Activated naive CD8-positive, alpha-beta T cell treated with anti-CD3 and anti-CD28 coated beads, Interleukin-2, amount 10 ng/mL, durations not matched to agents 7 days and 5 days (primary cell): ENCODE data around the gene ASIC2. TPM values are rescaled to one million over a fixed set of nuclear protein-coding genes. Genes with fewer than 3 reads are reported as not detected.

Experiments
- ATAC-seq: fragments of 150-1000 bp; cut with Tn5 transposase; one replicate; pipeline ENCODE4 v1.10.0; 2021; ENCODE audit warnings: low read depth, moderate library complexity
- POLR2A ChIA-PET: fragments of 350-600 bp; sonication (Branson Sonifier 250); formaldehyde crosslinking; loops from one replicate; lab custom pipeline; 2021; ENCODE audit warnings: antibody characterized with exemption; lab: Charles Lee
- DNase-seq: peaks from one replicate; pipeline ENCODE4 v3.0.0; 2021
- H3K27ac Mint-ChIP-seq: one replicate; pipeline ENCODE4 v1.8.0; 2022; ENCODE audit warnings: mild to moderate bottlenecking, mixed read lengths
- H3K27me3 Mint-ChIP-seq: one replicate; pipeline ENCODE4 v1.8.0; 2022; ENCODE audit warnings: mild to moderate bottlenecking, moderate library complexity, mixed read lengths
- H3K36me3 Mint-ChIP-seq: one replicate; pipeline ENCODE4 v1.8.0; 2021; ENCODE audit warnings: mild to moderate bottlenecking, mixed read lengths
- H3K4me1 Mint-ChIP-seq: one replicate; pipeline ENCODE4 v1.8.0; 2021; ENCODE audit warnings: mixed read lengths
- H3K4me3 Mint-ChIP-seq: one replicate; pipeline ENCODE4 v1.8.0; 2022; ENCODE audit warnings: mild to moderate bottlenecking, moderate library complexity, mixed read lengths
- H3K9me3 Mint-ChIP-seq: one replicate; pipeline ENCODE4 v1.8.0; 2021; ENCODE audit warnings: mixed read lengths
- total RNA-seq, 2 experiments: library from RNA; stranded (reverse); gene quantifications; one replicate each; pipeline ENCODE4 v1.2.3, GENCODE V29; 2021

The ASIC2 gene
- total RNA-seq, 2 experiments from 2014 or later = not detected

DNA sequence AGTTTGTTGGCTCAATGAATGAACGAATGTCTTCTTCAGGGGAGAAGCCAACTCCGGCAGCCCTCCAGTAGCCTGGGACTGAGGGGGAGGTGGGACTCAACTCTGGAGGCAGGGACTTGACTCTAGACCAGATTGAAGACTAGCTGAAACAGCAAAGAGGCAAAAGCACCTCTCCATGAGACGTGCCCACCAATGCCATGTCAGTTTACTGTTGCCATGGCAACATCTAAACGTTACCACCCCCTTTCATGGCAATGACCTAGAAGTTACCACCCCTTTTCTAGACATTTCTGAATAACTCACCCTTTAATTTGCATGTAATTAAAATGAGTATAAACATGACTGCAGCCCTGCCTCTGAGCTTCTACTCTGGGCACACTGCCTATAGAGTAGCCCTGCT, 91.8 kb downstream of the ASIC2 start:
- ATAC-seq (no peak), DNase-seq (no peak)
- peaks cover 2% of the 10 kb centered on the region for H3K27me3 Mint-ChIP-seq
- POLR2A ChIA-PET = no interaction called here
- H3K36me3 Mint-ChIP-seq = no peaks in the 10 kb centered on the region
- H3K4me3 Mint-ChIP-seq = no peak overlapping the region
- no peaks in the 10 kb centered on the region for H3K9me3 Mint-ChIP-seq
- no peak overlapping the region for H3K27ac Mint-ChIP-seq
- H3K4me1 Mint-ChIP-seq = no peaks in the 10 kb centered on the region

- no peaks in the 10 kb centered on the region for H3K9me3 Mint-ChIP-seq
- H3K27me3 Mint-ChIP-seq = peaks cover 2% of the 10 kb centered on the region
- no peaks in the 10 kb centered on the region for H3K36me3 Mint-ChIP-seq
- no peaks in the 10 kb centered on the region for H3K4me1 Mint-ChIP-seq
- H3K4me3 Mint-ChIP-seq = no peak overlapping the region
- ATAC-seq = no peak
- H3K27ac Mint-ChIP-seq = no peak overlapping the region
- no peak for DNase-seq
- POLR2A ChIA-PET = no interaction called here
Observed at GRCh38 chr17:33200587-33200986, 92.5 kb downstream of the ASIC2 start.

- ATAC-seq (no peak), DNase-seq (no peak)
- no peaks in the 10 kb centered on the region for H3K36me3 Mint-ChIP-seq
- H3K4me1 Mint-ChIP-seq = no peaks in the 10 kb centered on the region
- POLR2A ChIA-PET = no interaction called here
- H3K27me3 Mint-ChIP-seq = peaks cover 2% of the 10 kb centered on the region
- no peak overlapping the region for H3K27ac Mint-ChIP-seq
- no peak overlapping the region for H3K4me3 Mint-ChIP-seq
- no peaks in the 10 kb centered on the region for H3K9me3 Mint-ChIP-seq
Observed at GRCh38 chr17:33199571-33200510, 93.3 kb downstream of the ASIC2 start.

GRCh38 chr17:33198954-33199353, 94.1 kb downstream of the ASIC2 start:
- H3K27ac Mint-ChIP-seq = no peak overlapping the region
- DNase-seq = no peak
- peaks cover 2% of the 10 kb centered on the region for H3K27me3 Mint-ChIP-seq
- H3K4me1 Mint-ChIP-seq = no peaks in the 10 kb centered on the region
- no peak overlapping the region for H3K4me3 Mint-ChIP-seq
- POLR2A ChIA-PET = no interaction called here
- H3K36me3 Mint-ChIP-seq = no peaks in the 10 kb centered on the region
- ATAC-seq = no peak
- no peaks in the 10 kb centered on the region for H3K9me3 Mint-ChIP-seq

DNA sequence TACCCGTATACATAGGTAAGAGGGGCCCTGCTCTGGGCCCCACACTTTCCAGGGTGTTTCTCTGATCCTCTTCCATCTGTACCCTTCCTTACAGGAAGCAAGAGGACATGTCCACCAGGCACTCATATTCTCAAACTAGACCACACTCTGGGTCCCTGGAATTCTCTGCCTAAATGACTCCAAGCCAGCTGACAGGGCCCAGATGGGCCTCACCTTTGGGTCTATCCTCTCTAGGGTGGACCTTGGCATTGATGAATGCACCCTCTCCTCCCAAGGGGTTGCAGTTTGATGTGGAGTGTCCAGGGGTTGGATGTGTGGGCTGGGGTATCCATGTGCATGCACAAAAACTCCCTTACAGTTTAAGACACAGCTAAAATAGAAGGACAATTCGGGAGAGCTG, 95.8 kb downstream of the ASIC2 start:
- Mint-ChIP-seq H3K4me1 (no peaks in the 10 kb centered on the region), H3K27me3 (peaks cover 7% of the 10 kb centered on the region), H3K36me3 (no peaks in the 10 kb centered on the region), H3K27ac (no peak overlapping the region), H3K4me3 (no peak overlapping the region), H3K9me3 (no peaks in the 10 kb centered on the region)
- DNase-seq = no peak
- no peak for ATAC-seq
- POLR2A ChIA-PET = no interaction called here

DNA sequence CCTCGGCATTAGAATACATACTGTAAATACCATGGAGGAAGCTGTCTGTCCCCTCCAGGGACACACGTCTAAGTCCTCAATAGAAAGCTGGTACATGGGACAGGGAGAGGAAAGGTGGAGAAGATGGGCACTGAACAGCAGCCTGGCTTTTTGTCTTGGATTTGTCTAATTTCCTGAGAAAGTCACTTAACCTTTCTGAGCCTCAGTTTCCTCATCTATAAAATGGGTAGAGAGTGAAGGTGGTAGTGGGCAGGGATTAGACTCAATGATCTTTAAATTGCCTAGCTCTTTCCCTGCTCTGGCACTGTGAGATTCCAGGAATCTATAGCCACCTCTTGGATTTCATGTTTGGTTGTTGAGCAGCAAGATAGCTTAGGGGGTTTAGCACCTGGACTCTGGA, 96.2 kb downstream of the ASIC2 start:
- Mint-ChIP-seq H3K9me3 (no peaks in the 10 kb centered on the region), H3K4me1 (no peaks in the 10 kb centered on the region), H3K27me3 (peaks cover 8% of the 10 kb centered on the region), H3K4me3 (no peak overlapping the region), H3K27ac (no peak overlapping the region), H3K36me3 (no peaks in the 10 kb centered on the region)
- POLR2A ChIA-PET = no interaction called here
- no peak for ATAC-seq
- no peak for DNase-seq

- Mint-ChIP-seq H3K36me3 (no peaks in the 10 kb centered on the region), H3K27me3 (peaks cover 13% of the 10 kb centered on the region), H3K4me1 (no peaks in the 10 kb centered on the region), H3K4me3 (no peak overlapping the region), H3K9me3 (no peaks in the 10 kb centered on the region), H3K27ac (no peak overlapping the region)
- POLR2A ChIA-PET = no interaction called here
- ATAC-seq (no peak), DNase-seq (no peak)
Observed at GRCh38 chr17:33192951-33193911, 99.9 kb downstream of the ASIC2 start.

DNA sequence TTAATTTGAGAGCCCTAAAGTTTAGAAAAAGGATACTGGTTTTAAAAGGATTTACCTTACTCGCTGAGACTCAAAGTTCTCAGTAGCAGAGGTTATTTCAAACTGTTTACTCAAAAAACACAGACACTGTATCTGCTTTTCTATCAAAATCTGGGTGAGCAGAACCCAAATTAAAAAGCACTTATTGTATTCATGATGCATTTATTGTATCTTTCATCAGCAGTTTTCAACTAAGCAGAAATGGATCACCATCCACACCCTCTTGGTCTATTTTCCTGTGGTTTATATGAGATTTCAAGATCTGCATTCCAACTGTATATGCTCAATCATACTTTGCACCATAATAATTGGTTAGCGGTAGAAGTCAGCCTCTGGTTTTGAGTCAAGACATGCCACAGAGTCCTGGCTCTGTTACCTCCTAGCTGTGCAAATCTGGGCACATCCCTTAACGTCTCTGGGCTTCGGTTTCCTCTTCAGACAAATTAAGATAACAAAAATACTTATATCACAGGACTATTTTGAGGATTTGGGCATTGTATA, 109.5 kb downstream of the ASIC2 start:
- ATAC-seq = no peak

GRCh38 chr17:33179151-33179550, 113.9 kb downstream of the ASIC2 start:
- POLR2A ChIA-PET = no interaction called here
- no peaks in the 10 kb centered on the region for H3K36me3 Mint-ChIP-seq
- H3K9me3 Mint-ChIP-seq = no peaks in the 10 kb centered on the region
- H3K27ac Mint-ChIP-seq = no peak overlapping the region
- H3K27me3 Mint-ChIP-seq = peaks cover 13% of the 10 kb centered on the region
- no peak overlapping the region for H3K4me3 Mint-ChIP-seq
- H3K4me1 Mint-ChIP-seq = no peaks in the 10 kb centered on the region
- ATAC-seq (no peak), DNase-seq (no peak)

More for the DNA sequence above, 109.5 kb downstream of the ASIC2 start:
- no peak overlapping the region for H3K4me3 Mint-ChIP-seq
- no peaks in the 10 kb centered on the region for H3K4me1 Mint-ChIP-seq
- H3K9me3 Mint-ChIP-seq = no peaks in the 10 kb centered on the region
- no peaks in the 10 kb centered on the region for H3K36me3 Mint-ChIP-seq
- DNase-seq = no peak
- peaks cover 22% of the 10 kb centered on the region for H3K27me3 Mint-ChIP-seq
- H3K27ac Mint-ChIP-seq = no peak overlapping the region
- POLR2A ChIA-PET = no interaction called here

- DNase-seq (no peak), ATAC-seq (no peak)
- POLR2A ChIA-PET = no interaction called here
- H3K4me3 Mint-ChIP-seq = no peak overlapping the region
- no peaks in the 10 kb centered on the region for H3K36me3 Mint-ChIP-seq
- H3K9me3 Mint-ChIP-seq = no peaks in the 10 kb centered on the region
- H3K4me1 Mint-ChIP-seq = no peaks in the 10 kb centered on the region
- H3K27ac Mint-ChIP-seq = no peak overlapping the region
- peaks cover 13% of the 10 kb centered on the region for H3K27me3 Mint-ChIP-seq
Observed at GRCh38 chr17:33178681-33179080, 114.4 kb downstream of the ASIC2 start.

GRCh38 chr17:33175562-33175961, 117.5 kb downstream of the ASIC2 start:
- POLR2A ChIA-PET = no interaction called here
- Mint-ChIP-seq H3K4me3 (no peak overlapping the region), H3K27ac (no peak overlapping the region), H3K36me3 (no peaks in the 10 kb centered on the region), H3K9me3 (no peaks in the 10 kb centered on the region), H3K27me3 (peaks cover 6% of the 10 kb centered on the region), H3K4me1 (no peaks in the 10 kb centered on the region)
- no peak for DNase-seq
- no peak for ATAC-seq

DNA sequence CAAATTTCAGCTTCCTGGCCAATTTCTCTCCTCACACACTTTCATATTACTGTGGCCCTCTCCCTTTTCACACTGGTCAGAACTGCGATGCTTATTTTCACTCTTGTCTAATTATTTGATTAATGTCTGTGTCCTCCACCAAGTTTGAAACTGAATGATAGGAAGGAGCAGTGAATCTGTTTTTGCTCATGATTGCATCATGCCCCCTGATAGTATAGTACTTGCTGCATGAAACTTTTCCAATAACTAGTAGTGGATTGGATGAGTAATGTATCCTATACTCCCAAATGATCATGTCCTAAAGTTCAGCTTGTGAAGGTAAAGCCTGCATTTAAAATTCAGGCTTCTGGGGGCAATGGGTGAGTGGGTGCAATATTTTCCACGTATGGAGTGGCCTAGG, 121.2 kb downstream of the ASIC2 start:
- H3K36me3 Mint-ChIP-seq = no peaks in the 10 kb centered on the region
- ATAC-seq = no peak

DNA sequence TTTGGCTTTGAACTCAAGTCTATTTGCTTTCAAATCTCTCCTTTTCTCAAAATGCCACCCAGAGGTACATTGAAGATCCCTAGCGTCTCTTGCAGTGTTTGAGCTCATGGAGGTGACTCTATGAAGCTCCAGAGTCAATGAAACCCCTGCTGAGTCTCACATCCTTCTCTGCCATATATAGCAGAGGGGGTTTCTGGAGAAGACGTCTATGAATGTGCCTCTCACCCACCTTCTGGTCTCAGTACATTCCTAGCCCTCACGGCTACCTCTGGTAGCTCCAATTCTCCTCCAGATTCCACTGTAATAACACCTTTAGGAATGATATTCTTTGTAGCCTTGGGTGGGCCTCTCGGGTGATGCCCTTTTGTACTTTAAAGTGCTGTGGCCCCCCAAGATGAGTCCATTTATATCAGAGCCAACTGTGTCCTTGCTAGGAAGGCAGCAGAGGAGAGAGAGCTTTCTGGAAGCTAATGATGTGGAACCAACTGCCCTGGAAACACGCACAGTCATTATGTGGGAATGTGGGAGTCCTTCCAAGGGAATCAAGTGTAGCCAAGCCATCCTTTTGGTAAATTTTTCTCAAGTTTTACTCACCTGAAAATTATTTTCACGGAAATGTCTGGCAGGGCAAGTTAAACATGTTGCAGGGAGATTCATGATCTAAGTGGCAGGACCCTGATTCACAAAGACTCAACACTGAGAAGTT, 123.4 kb downstream of the ASIC2 start:
- Mint-ChIP-seq H3K27me3 (no peaks in the 10 kb centered on the region), H3K27ac (no peak overlapping the region), H3K9me3 (no peaks in the 10 kb centered on the region), H3K4me1 (no peaks in the 10 kb centered on the region), H3K36me3 (no peaks in the 10 kb centered on the region), H3K4me3 (no peak overlapping the region)
- DNase-seq (no peak), ATAC-seq (no peak)
- POLR2A ChIA-PET = no interaction called here

More for the DNA sequence above, 121.2 kb downstream of the ASIC2 start:
- DNase-seq = no peak
- Mint-ChIP-seq H3K27me3 (peaks cover 6% of the 10 kb centered on the region), H3K4me1 (no peaks in the 10 kb centered on the region), H3K27ac (no peak overlapping the region), H3K4me3 (no peak overlapping the region), H3K9me3 (no peaks in the 10 kb centered on the region)
- POLR2A ChIA-PET = no interaction called here
